GM12801 (cell line): ENCODE results near the gene LMX1A.

ENCODE experiments used
- TF ChIP-seq, protein P1 (sequence below): IDR thresholded peaks from one replicate; pipeline ENCODE4 v1.5.1; 2011; ENCODE audit warnings: control low read depth; ENCODE audit not compliant: insufficient read length; ENCODE audit errors: extremely low read depth

LMX1A gene

DNA sequence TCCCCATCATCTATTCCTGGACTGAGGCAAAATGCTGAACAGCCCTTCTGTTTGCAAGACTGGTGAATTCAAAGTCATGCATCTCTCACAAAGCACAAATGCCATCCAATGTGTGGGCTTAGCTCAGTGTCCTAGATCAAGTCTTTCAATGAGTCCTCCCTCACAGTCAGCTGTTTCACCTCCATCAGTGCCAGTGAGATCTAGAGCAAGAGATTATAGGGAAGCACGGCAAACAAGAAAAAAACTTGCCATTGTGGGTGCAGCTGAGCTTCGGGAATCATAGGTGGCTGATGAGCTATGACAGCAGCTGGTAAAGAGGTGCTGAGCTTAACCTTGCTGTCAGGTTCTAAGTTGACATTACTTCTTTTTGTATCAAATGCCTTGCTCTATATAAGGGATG lies 130.2 kb downstream of the LMX1A start:
- TF ChIP-seq, protein P1, sequence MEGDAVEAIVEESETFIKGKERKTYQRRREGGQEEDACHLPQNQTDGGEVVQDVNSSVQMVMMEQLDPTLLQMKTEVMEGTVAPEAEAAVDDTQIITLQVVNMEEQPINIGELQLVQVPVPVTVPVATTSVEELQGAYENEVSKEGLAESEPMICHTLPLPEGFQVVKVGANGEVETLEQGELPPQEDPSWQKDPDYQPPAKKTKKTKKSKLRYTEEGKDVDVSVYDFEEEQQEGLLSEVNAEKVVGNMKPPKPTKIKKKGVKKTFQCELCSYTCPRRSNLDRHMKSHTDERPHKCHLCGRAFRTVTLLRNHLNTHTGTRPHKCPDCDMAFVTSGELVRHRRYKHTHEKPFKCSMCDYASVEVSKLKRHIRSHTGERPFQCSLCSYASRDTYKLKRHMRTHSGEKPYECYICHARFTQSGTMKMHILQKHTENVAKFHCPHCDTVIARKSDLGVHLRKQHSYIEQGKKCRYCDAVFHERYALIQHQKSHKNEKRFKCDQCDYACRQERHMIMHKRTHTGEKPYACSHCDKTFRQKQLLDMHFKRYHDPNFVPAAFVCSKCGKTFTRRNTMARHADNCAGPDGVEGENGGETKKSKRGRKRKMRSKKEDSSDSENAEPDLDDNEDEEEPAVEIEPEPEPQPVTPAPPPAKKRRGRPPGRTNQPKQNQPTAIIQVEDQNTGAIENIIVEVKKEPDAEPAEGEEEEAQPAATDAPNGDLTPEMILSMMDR = no peak

DNA sequence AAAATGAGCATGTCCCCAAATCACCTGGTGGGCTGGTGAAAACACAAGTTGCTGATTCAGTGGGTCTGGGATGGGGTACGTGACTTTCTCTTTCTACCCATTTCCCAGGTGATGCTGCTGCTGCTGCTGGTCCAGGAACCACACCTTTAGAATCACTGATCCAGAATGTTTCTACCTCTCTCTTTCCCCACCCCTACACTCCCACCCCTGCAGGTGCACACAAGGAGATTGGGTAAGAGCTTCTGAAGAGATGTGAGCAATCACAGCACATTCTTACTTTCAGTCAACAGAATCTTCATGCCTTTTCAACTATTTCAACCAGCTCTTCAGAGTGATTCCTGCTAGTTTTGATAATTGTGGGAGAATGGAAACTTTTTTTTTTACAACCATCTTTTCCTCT lies 130.9 kb downstream of the LMX1A start:
- TF ChIP-seq, protein P1 = no peak

DNA sequence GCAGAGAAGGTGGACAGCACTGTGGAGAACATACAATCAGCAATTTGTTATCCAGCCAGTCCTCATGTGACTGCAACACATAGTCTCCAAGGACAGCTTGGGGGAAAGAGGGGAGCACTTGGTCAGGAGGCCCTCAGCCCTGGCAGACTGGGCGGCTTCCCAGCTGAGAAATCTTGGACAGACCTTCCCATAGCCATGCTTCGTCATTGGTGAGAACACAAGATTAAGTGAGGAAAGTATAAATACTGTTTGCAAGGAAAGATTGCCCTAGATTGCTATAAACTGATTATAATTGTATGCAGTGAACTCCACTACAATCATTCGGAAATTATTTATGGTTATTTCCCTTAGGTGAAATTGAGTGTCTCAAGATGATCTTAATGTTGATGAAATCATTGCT lies 131.5 kb downstream of the LMX1A start:
- TF ChIP-seq, protein P1 = no peak

DNA sequence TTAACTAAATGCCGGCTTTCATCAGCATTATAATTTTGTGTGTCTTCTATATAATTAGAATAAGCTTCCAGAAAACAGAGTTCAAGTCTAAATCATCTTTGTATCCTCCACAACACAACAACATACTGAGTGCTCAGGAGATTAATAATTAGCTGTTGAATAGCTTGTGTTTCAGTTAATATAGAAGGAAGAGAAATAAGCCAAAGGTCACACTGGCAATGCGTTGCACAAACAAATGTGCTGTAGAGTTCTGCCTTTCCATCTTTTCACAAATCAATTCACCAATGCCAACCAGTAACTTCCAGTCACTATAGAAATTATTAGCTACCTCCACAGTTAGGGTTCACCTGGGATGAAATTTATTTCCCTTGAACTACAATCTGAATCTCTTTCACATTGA lies 132.0 kb downstream of the LMX1A start:
- TF ChIP-seq, protein P1 = no peak

DNA sequence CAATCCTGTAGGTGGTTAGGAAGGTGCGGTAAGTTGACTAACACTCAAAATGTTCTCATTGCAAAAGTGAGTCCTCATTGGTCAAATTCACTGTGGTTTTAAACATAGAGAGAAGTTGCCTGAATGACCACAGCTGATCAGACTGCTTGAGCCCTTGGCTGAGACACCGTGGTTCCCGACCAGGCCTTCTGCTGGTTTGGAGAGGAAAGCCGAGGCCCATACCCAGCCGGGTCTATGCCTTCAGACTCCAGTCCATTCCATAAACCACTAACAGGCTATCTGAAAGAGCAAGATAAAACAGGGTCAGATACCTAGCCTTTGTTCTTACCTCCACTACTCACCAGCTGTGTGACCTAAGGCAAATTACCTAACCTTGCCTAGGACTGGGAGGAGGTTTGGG lies 133.9 kb downstream of the LMX1A start:
- TF ChIP-seq, protein P1 = no peak

DNA sequence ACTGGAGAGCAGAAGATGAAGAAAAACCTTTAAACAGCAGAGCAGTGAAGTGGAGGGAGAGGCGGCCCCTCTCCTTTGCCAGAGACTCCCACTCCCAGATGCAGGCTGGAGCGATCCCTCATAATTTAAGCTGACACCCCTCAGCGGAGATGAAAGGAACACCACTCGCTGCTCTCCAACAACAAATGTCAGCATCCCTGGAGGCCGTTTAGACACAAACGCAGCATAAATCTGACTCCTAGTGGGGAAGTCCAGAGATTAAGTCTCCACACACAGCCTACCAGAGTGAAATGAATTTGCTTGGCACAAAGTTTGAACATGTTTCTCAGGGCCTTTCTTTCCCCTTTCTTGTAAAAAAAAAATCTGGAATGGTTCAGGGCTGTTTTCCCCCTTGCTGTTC lies 137.8 kb downstream of the LMX1A start:
- TF ChIP-seq, protein P1 = no peak

DNA sequence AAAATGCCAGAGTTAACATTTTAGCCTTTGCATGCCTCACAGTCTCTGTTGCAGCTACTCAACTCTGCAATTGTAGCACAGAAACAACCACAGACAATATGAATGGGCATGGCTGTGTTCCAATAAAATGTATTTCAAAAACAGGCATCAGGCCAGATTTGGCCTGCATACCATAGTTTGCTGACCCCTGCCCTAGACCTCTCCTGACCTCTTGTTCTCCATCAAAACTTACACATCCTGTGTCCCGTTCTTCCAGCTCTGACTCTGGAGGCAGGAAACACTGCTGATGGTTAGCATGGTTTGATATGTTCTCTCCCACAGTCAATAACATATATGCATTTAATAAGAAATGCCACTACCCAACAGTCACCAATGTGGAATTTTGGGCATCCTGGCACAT lies 138.6 kb downstream of the LMX1A start:
- TF ChIP-seq, protein P1 = no peak

DNA sequence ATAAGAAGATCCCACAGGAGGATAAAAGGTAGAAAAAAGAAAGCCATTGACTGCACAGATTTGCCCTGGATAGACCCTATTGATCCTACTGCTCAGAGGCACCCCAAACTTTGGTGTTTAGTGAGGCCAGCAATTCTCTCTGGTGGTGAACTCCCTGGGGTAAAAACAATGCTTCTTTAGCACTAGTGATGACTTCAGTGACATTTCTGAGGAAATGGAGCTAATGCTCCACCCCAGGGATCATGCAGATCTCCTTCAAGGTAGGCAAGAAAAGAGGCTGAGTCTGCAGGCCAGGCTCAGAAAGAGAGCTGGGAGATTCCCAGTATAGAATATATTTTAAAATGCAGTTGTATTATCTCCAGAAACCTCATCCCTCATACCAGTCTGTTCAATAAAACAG lies 140.3 kb downstream of the LMX1A start:
- TF ChIP-seq, protein P1 = no peak
